ENCODE measurements around the gene RGS12. TPM values are rescaled to one million over a fixed set of nuclear protein-coding genes. Genes with fewer than 3 reads are reported as not detected.

The RGS12 gene
- total and polyA plus RNA-seq, 2 donors (not counting 1 experiment from before 2014, with no cell fraction given) = 3.5 to 13.9 TPM

- intact Hi-C loops (cut with micrococcal nuclease) = no loop called here
- no peaks in the 10 kb centered on the region for H3K36me3 ChIP-seq (replicated peaks in 1 of 2; ENCODE audit: control extremely low read depth in 1 of 2, control insufficient read depth in 1 of 2, extremely low read depth in 1 of 2, insufficient read depth in 2 of 2, low read length in 1 of 2)
- H3K4me1 ChIP-seq (ENCODE audit: control insufficient read depth in 2 of 2, insufficient read depth in 2 of 2, low read length in 2 of 2) = peaks cover 13 to 16% of the 10 kb centered on the region in 2 donors
- H3K79me2 ChIP-seq (ENCODE audit: control insufficient read depth, insufficient read depth, low read length) = no peaks in the 10 kb centered on the region
- no peak overlapping the region for H2AFZ ChIP-seq (ENCODE audit: insufficient read depth, low read depth, low read length, poor library complexity, severe bottlenecking)
- H3K27ac Mint-ChIP-seq = no peak overlapping the region
- H3K27me3 Mint-ChIP-seq = peaks cover 4% of the 10 kb centered on the region
- WGBS (ENCODE audit: insufficient coverage) = 96% methylated on average over 4 of the region's 6 CpGs
- no peaks in the 10 kb centered on the region for H4K20me1 ChIP-seq (ENCODE audit: control insufficient read depth, insufficient read depth, low read length, poor library complexity, severe bottlenecking)
- peak; percentile 3 for DNase-seq
- no peak overlapping the region for H3K27ac ChIP-seq (ENCODE audit: low read length in 2 of 2)
- H3K4me1 Mint-ChIP-seq = peaks cover 15% of the 10 kb centered on the region
- TF ChIP-seq EZH2 (IDR thresholded peaks at IDR 0.05; ENCODE audit: borderline replicate concordance, insufficient read depth, low read depth, low read length, poor library complexity, severe bottlenecking) = no peak
- no peak for TF ChIP-seq CTCF (IDR thresholded peaks at IDR 0.05)
- no peak overlapping the region for H3K9ac ChIP-seq (ENCODE audit: low read length)
- no peak for ATAC-seq (ENCODE audit: low read depth)
- POLR2A ChIA-PET = no interaction called here
- CTCF ChIA-PET = no interaction called here
- peaks cover 4% of the 10 kb centered on the region for H3K9me3 Mint-ChIP-seq (ENCODE audit: insufficient read depth)
- no peak overlapping the region for H3K4me3 Mint-ChIP-seq
- H3K4me3 ChIP-seq (ENCODE audit: control extremely low read depth in 1 of 5, extremely low read depth in 1 of 5, insufficient read depth in 1 of 5, low read depth in 2 of 5, low read length in 4 of 5) = no peak overlapping the region
- peaks cover 0 to 12% (median 2%) of the 10 kb centered on the region in 4 experiments for H3K27me3 ChIP-seq (replicated peaks in 1 of 4; ENCODE audit: control extremely low read depth in 1 of 4, control insufficient read depth in 3 of 4, insufficient read depth in 4 of 4, low read length in 3 of 4)
- H3K9me3 ChIP-seq (ENCODE audit: control extremely low read depth in 1 of 3, control insufficient read depth in 2 of 3, insufficient read depth in 1 of 3, low read length in 2 of 3) = peaks cover 0 to 16% (median 3%) of the 10 kb centered on the region in 3 donors
- H3K4me2 ChIP-seq (replicated peaks; ENCODE audit: low read depth, low read length, poor library complexity, severe bottlenecking) = no peak overlapping the region
Observed at GRCh38 chr4:3283483-3283882, 9.3 kb upstream of the RGS12 start.

GRCh38 chr4:3283916-3284315, 8.9 kb upstream of the RGS12 start:
- H3K27ac Mint-ChIP-seq = no peak overlapping the region
- H3K4me3 ChIP-seq (ENCODE audit: control extremely low read depth in 1 of 5, extremely low read depth in 1 of 5, insufficient read depth in 1 of 5, low read depth in 2 of 5, low read length in 4 of 5) = no peak overlapping the region
- DNase-seq = peak; percentile 3
- ATAC-seq (ENCODE audit: low read depth) = no peak
- peaks cover 0 to 16% (median 3%) of the 10 kb centered on the region in 3 donors for H3K9me3 ChIP-seq (ENCODE audit: control extremely low read depth in 1 of 3, control insufficient read depth in 2 of 3, insufficient read depth in 1 of 3, low read length in 2 of 3)
- no peak overlapping the region for H2AFZ ChIP-seq (ENCODE audit: insufficient read depth, low read depth, low read length, poor library complexity, severe bottlenecking)
- peaks cover 15% of the 10 kb centered on the region for H3K4me1 Mint-ChIP-seq
- H3K9me3 Mint-ChIP-seq (ENCODE audit: insufficient read depth) = peaks cover 4% of the 10 kb centered on the region
- H3K27me3 Mint-ChIP-seq = peaks cover 4% of the 10 kb centered on the region
- no peaks in the 10 kb centered on the region for H3K36me3 ChIP-seq (replicated peaks in 1 of 2; ENCODE audit: control extremely low read depth in 1 of 2, control insufficient read depth in 1 of 2, extremely low read depth in 1 of 2, insufficient read depth in 2 of 2, low read length in 1 of 2)
- no peak overlapping the region for H3K9ac ChIP-seq (ENCODE audit: low read length)
- intact Hi-C loops (cut with micrococcal nuclease) = no loop called here
- H3K4me1 ChIP-seq (ENCODE audit: control insufficient read depth in 2 of 2, insufficient read depth in 2 of 2, low read length in 2 of 2) = peaks cover 13 to 16% of the 10 kb centered on the region in 2 donors
- no peak overlapping the region for H3K4me3 Mint-ChIP-seq
- H3K4me2 ChIP-seq (replicated peaks; ENCODE audit: low read depth, low read length, poor library complexity, severe bottlenecking) = no peak overlapping the region
- CTCF ChIA-PET = no interaction called here
- no peaks in the 10 kb centered on the region for H4K20me1 ChIP-seq (ENCODE audit: control insufficient read depth, insufficient read depth, low read length, poor library complexity, severe bottlenecking)
- no peaks in the 10 kb centered on the region for H3K79me2 ChIP-seq (ENCODE audit: control insufficient read depth, insufficient read depth, low read length)
- peaks cover 0 to 12% (median 2%) of the 10 kb centered on the region in 4 experiments for H3K27me3 ChIP-seq (replicated peaks in 1 of 4; ENCODE audit: control extremely low read depth in 1 of 4, control insufficient read depth in 3 of 4, insufficient read depth in 4 of 4, low read length in 3 of 4)
- WGBS (ENCODE audit: insufficient coverage) = 98% methylated on average over 9 of the region's 13 CpGs
- H3K27ac ChIP-seq (ENCODE audit: low read length in 2 of 2) = no peak overlapping the region
- POLR2A ChIA-PET = interaction anchor here (0.7 kb wide), 1 partner anchor 104 kb away, joined by 3 read pairs; no protein-coding TSS in a partner anchor
- TF ChIP-seq CTCF (IDR thresholded peaks at IDR 0.05) (no peak), EZH2 (IDR thresholded peaks at IDR 0.05; ENCODE audit: borderline replicate concordance, insufficient read depth, low read depth, low read length, poor library complexity, severe bottlenecking) (no peak)

Measured in B cell (primary cell).